ENCODE results near the gene GMDS. TPM values are rescaled to one million over a fixed set of nuclear protein-coding genes. Genes with fewer than 3 reads are reported as not detected.

Gene GMDS
- total RNA-seq, 1 experiment from 2014 or later, result 10.0 TPM

GRCh38 chr6:2205396-2205795 lies 40.0 kb downstream of the GMDS start:
- DNase-seq (ENCODE audit: low read depth), result no peak

GRCh38 chr6:2204272-2204671 lies 41.1 kb downstream of the GMDS start:
- DNase-seq (ENCODE audit: low read depth), result no peak

- no peak for DNase-seq (ENCODE audit: low read depth)
Observed at GRCh38 chr6:2203264-2203663, 42.1 kb downstream of the GMDS start.

GRCh38 chr6:2197984-2198383 lies 47.4 kb downstream of the GMDS start:
- DNase-seq (ENCODE audit: low read depth), result no peak

GRCh38 chr6:2197177-2197671 lies 48.2 kb downstream of the GMDS start:
- peak; percentile 74 for DNase-seq (ENCODE audit: low read depth)

GRCh38 chr6:2196079-2196679 lies 49.2 kb downstream of the GMDS start:
- DNase-seq (ENCODE audit: low read depth), result peak; percentile 46

GRCh38 chr6:2194643-2195042 lies 50.8 kb downstream of the GMDS start:
- DNase-seq (ENCODE audit: low read depth), result no peak

- no peak for DNase-seq (ENCODE audit: low read depth)
Observed at GRCh38 chr6:2193931-2194330, 51.5 kb downstream of the GMDS start.

- DNase-seq (ENCODE audit: low read depth), result no peak
Observed at GRCh38 chr6:2192976-2193375, 52.4 kb downstream of the GMDS start.

GRCh38 chr6:2191390-2191740 lies 54.0 kb downstream of the GMDS start:
- DNase-seq (ENCODE audit: low read depth), result no peak

- DNase-seq (ENCODE audit: low read depth), result no peak
Observed at GRCh38 chr6:2190661-2191389, 54.6 kb downstream of the GMDS start.

- DNase-seq (ENCODE audit: low read depth), result no peak
Observed at GRCh38 chr6:2188856-2189384, 56.5 kb downstream of the GMDS start.

GRCh38 chr6:2188397-2188796 lies 57.0 kb downstream of the GMDS start:
- no peak for DNase-seq (ENCODE audit: low read depth)

GRCh38 chr6:2187826-2188225 lies 57.6 kb downstream of the GMDS start:
- no peak for DNase-seq (ENCODE audit: low read depth)

- DNase-seq (ENCODE audit: low read depth), result no peak
Observed at GRCh38 chr6:2186516-2186915, 58.9 kb downstream of the GMDS start.

- no peak for DNase-seq (ENCODE audit: low read depth)
Observed at GRCh38 chr6:2185466-2185865, 59.9 kb downstream of the GMDS start.

- DNase-seq (ENCODE audit: low read depth), result no peak
Observed at GRCh38 chr6:2184700-2185455, 60.5 kb downstream of the GMDS start.

- DNase-seq (ENCODE audit: low read depth), result no peak
Observed at GRCh38 chr6:2183752-2184151, 61.7 kb downstream of the GMDS start.

- no peak for DNase-seq (ENCODE audit: low read depth)
Observed at GRCh38 chr6:2183246-2183645, 62.2 kb downstream of the GMDS start.

- DNase-seq (ENCODE audit: low read depth), result no peak
Observed at GRCh38 chr6:2182251-2182650, 63.2 kb downstream of the GMDS start.

- no peak for DNase-seq (ENCODE audit: low read depth)
Observed at GRCh38 chr6:2181567-2181966, 63.8 kb downstream of the GMDS start.

- DNase-seq (ENCODE audit: low read depth), result no peak
Observed at GRCh38 chr6:2179950-2180349, 65.5 kb downstream of the GMDS start.

GRCh38 chr6:2179241-2179640 lies 66.2 kb downstream of the GMDS start:
- no peak for DNase-seq (ENCODE audit: low read depth)

Measured in Daoy (cell line).